HCT116 (cell line): Measurements from ENCODE around the gene POLE3. TPM values are rescaled to one million over a fixed set of nuclear protein-coding genes. Genes with fewer than 3 reads are reported as not detected.

Experiments used
- ATAC-seq: fragments of 200-7000 bp; cut with Tn5 transposase; 2 replicates; pipeline ENCODE4 v1.9.1; 2020; ENCODE audit warnings: mild to moderate bottlenecking, moderate library complexity
- BruUV-seq: library from RNA; stranded (reverse); fragments of 400-500 nt; replicated peaks from 2 replicates; lab custom pipeline; 2021; lab: Mats Ljungman, UMichigan
- CTCF ChIA-PET: fragments of 300-600 bp; sonication (Branson Sonifier 250); formaldehyde crosslinking; loops from one replicate; lab custom pipeline; 2021; ENCODE audit warnings: antibody characterized with exemption; lab: Charles Lee
- POLR2A ChIA-PET: fragments of 300-600, 350-600 bp; sonication (Branson Sonifier 250); formaldehyde crosslinking; loops from one replicate; lab custom pipeline; 2021; ENCODE audit warnings: antibody characterized with exemption; lab: Charles Lee
- RAD21 ChIA-PET, 2 experiments: fragments of 300-600 bp; sonication (Branson Sonifier 250); formaldehyde crosslinking; loops; one replicate each; lab custom pipeline; 2023; ENCODE audit warnings: low total read pairs in 2 of 2; ENCODE audit not compliant: uncharacterized antibody in 2 of 2, unreplicated experiment in 2 of 2, low non-redundant PET in 1 of 2; lab: Charles Lee
- DNase-seq: peaks from one replicate; pipeline ENCODE4 v3.0.0-alpha.2; 2010; ENCODE audit warnings: low read depth, low spot score
- H2AFZ ChIP-seq: fragments of 200-600 bp; shearing (Covaris generic), sonication (generic); 2 replicates; pipeline ENCODE4 v1.6.1; 2017; ENCODE audit warnings: low read depth, mixed run types, mixed read lengths, antibody characterized with exemption, low read length; ENCODE audit not compliant: poor library complexity, severe bottlenecking
- H3K27ac ChIP-seq: 2 replicates; pipeline ENCODE4 v1.5.1; 2012; ENCODE audit warnings: low read depth, low read length
- H3K27me3 ChIP-seq: fragments of 200-600 bp; sonication (generic); 2 replicates; pipeline ENCODE4 v1.6.1; 2016; ENCODE audit warnings: mixed run types, low read length, mixed read lengths; ENCODE audit not compliant: insufficient read depth
- H3K36me3 ChIP-seq, 2 experiments: fragments of 200-500 bp in 1 of 2; fragments of 200-600 bp in 1 of 2; sonication (Bioruptor generic) in 1 of 2; sonication (generic) in 1 of 2; 2 replicates each; pipeline versions ENCODE4 v1.5.1 to v1.6.1; 2014 to 2016; ENCODE audit warnings: low read length in 2 of 2, inconsistent platforms in 1 of 2, mixed read lengths in 1 of 2, mixed run types in 1 of 2; ENCODE audit not compliant: insufficient read depth in 2 of 2, control insufficient read depth in 1 of 2
- H3K4me1 ChIP-seq, 2 experiments: fragments of 200-600 bp in 1 of 2; sonication (generic) in 1 of 2; 2 replicates each; pipeline versions ENCODE4 v1.5.1 to v1.6.1; 2012 to 2017; ENCODE audit warnings: low read length in 2 of 2, inconsistent platforms in 1 of 2, mild to moderate bottlenecking in 1 of 2, mixed read lengths in 1 of 2, mixed run types in 1 of 2, moderate library complexity in 1 of 2; ENCODE audit not compliant: insufficient read depth in 2 of 2, control insufficient read depth in 1 of 2
- H3K4me2 ChIP-seq: fragments of 200-600 bp; sonication (generic); 2 replicates; pipeline ENCODE4 v1.6.1; 2017; ENCODE audit warnings: mixed run types, low read length, mixed read lengths
- H3K4me3 ChIP-seq, 2 experiments: fragments of 200-600 bp in 1 of 2; sonication (generic) in 1 of 2; replicated peaks in 1 of 2; 2 replicates each; pipeline ENCODE4 v1.5.1; 2011 to 2016; ENCODE audit warnings: low read length in 2 of 2, control low read depth in 1 of 2, low read depth in 1 of 2, mild to moderate bottlenecking in 1 of 2, mixed read lengths in 1 of 2, mixed run types in 1 of 2
- H3K79me2 ChIP-seq: fragments of 200-600 bp; sonication (generic); 2 replicates; pipeline ENCODE4 v1.6.1; 2017; ENCODE audit warnings: mild to moderate bottlenecking, mixed run types, low read length, moderate library complexity, mixed read lengths; ENCODE audit not compliant: insufficient read depth
- H3K9ac ChIP-seq: fragments of 200-600 bp; sonication (generic); 2 replicates; pipeline ENCODE4 v1.6.1; 2016; ENCODE audit warnings: low read length, mixed read lengths
- H3K9me2 ChIP-seq: fragments of 200-600 bp; sonication (generic), shearing (Covaris generic); 2 replicates; pipeline ENCODE4 v1.6.1; 2017; ENCODE audit warnings: mixed run types, mild to moderate bottlenecking, moderate library complexity; ENCODE audit not compliant: insufficient read depth
- H3K9me3 ChIP-seq, 2 experiments: fragments of 200-500 bp in 1 of 2; fragments of 200-600 bp in 1 of 2; sonication (Bioruptor generic) in 1 of 2; sonication (generic) in 1 of 2; 2 replicates each; pipeline ENCODE4 v1.6.1; 2014 to 2017; ENCODE audit warnings: low read length in 2 of 2, mixed read lengths in 2 of 2, inconsistent platforms in 1 of 2, low read depth in 1 of 2, mild to moderate bottlenecking in 1 of 2, mixed run types in 1 of 2, moderate library complexity in 1 of 2; ENCODE audit not compliant: control insufficient read depth in 1 of 2, insufficient read depth in 1 of 2
- H4K20me1 ChIP-seq: fragments of 200-600 bp; sonication (generic), shearing (Covaris generic); 2 replicates; pipeline ENCODE4 v1.6.1; 2017; ENCODE audit warnings: mixed run types, mild to moderate bottlenecking, moderate library complexity; ENCODE audit not compliant: insufficient read depth
- ATF3 ChIP-seq: IDR thresholded peaks from 2 replicates; pipeline ENCODE4 v1.6.1; 2012
- CBX3 ChIP-seq: IDR thresholded peaks from 2 replicates; pipeline ENCODE4 v1.6.1; 2012; ENCODE audit warnings: low read depth
- EGR1 ChIP-seq: IDR thresholded peaks from 2 replicates; pipeline ENCODE4 v1.6.1; 2012; ENCODE audit warnings: low read depth
- EZH2 ChIP-seq: fragments of 200-600 bp; sonication (generic); IDR thresholded peaks from 2 replicates; pipeline ENCODE4 v1.6.1; 2017; ENCODE audit warnings: antibody characterized with exemption, mixed run types
- MAX ChIP-seq: IDR thresholded peaks from 2 replicates; pipeline ENCODE4 v1.6.1; 2012
- POLR2AphosphoS5 ChIP-seq: IDR thresholded peaks from 2 replicates; pipeline ENCODE4 v1.6.1; 2011; ENCODE audit warnings: mild to moderate bottlenecking, low read depth, low read length, moderate library complexity
- RAD21 ChIP-seq: IDR thresholded peaks from 2 replicates; pipeline ENCODE4 v1.6.1; 2012; ENCODE audit warnings: low read depth, mild to moderate bottlenecking
- ZBTB33 ChIP-seq: IDR thresholded peaks from 2 replicates; pipeline ENCODE4 v1.6.1; 2011; ENCODE audit warnings: mild to moderate bottlenecking, low read length, moderate library complexity; ENCODE audit not compliant: insufficient replicate concordance; ENCODE audit errors: extremely low read depth
- intact Hi-C: fragments of 100-400 bp; cut with micrococcal nuclease; formaldehyde crosslinking; loops from 2 replicates; pipeline ENCODE4 v1.10.0; 2022
- total RNA-seq: library from RNA; stranded (reverse); gene quantifications from one replicate; pipeline ENCODE4 v1.2.1, GENCODE V29; 2021; ENCODE audit not compliant: unreplicated experiment

POLE3 gene
- total RNA-seq, 1 experiment from 2014 or later, result 65.1 TPM

- TF ChIP-seq MAX, result no peak
- no peak for TF ChIP-seq RAD21
Measured at GRCh38 chr9:113431191-113431590, 20.7 kb upstream of the POLE3 start (continued).

GRCh38 chr9:113428062-113428615, 17.7 kb upstream of the POLE3 start:
- intact Hi-C loops, result no loop called here
- DNase-seq (no peak), ATAC-seq (no peak)
- Histone ChIP-seq H3K4me1 (no peaks in the 10 kb centered on the region), H3K27me3 (no peaks in the 10 kb centered on the region; the same call in 1 of the 2 replicates), H2AFZ (no peak overlapping the region), H3K4me3 (no peak overlapping the region), H3K9me3 (no peaks in the 10 kb centered on the region), H3K9me2 (no peaks in the 10 kb centered on the region), H3K79me2 (no peaks in the 10 kb centered on the region), H3K4me2 (no peak overlapping the region), H3K9ac (no peak overlapping the region), H3K27ac (no peak overlapping the region), H3K36me3 (no peaks in the 10 kb centered on the region), H4K20me1 (no peaks in the 10 kb centered on the region)
- ChIA-PET CTCF (no interaction called here), POLR2A (no interaction called here), RAD21 (no interaction called here)
- TF ChIP-seq EGR1, result no peak
- TF ChIP-seq MAX, result no peak
- no peak for TF ChIP-seq ATF3
- no peak for TF ChIP-seq EZH2
- TF ChIP-seq POLR2AphosphoS5, result no peak
- no peak for TF ChIP-seq CBX3
- TF ChIP-seq ZBTB33, result no peak
- TF ChIP-seq RAD21, result no peak
- BruUV-seq, result no TSS peak
